NCI-H1417 treated with DMSO at 0.1 percent for 48 hours (cell line): Measurements from ENCODE around the gene NLRP7.

Experiments used
- DNase-seq: peaks from one replicate; lab custom pipeline; 2025; lab: John Stamatoyannopoulos, UW

NLRP7 gene

GRCh38 chr19:54873990-54874389 is 73.3 kb downstream of the NLRP7 start, which contains the start of gene FCAR:
Gene FCAR, plus strand, starts transcription at chr19:54874235. Its CDS starts 55 bp downstream, at chr19:54874290.
- DNase-seq, result no peak
